Measurements from ENCODE around the gene AQP6. TPM values are rescaled to one million over a fixed set of nuclear protein-coding genes. Genes with fewer than 3 reads are reported as not detected.

AQP6 gene
- total RNA-seq, 1 experiment from 2014 or later = 0.09 TPM

- Mint-ChIP-seq H3K27me3 (ENCODE audit: low read depth) (peaks cover 4% of the 10 kb centered on the region), H3K27ac (peak overlapping the region in 1 of 3 experiments; percentile 51; a peak in 1 of 7 replicates), H3K4me1 (peaks cover 4 to 10% of the 10 kb centered on the region in 2 experiments), H3K9me3 (no peaks in the 10 kb centered on the region), H3K36me3 (ENCODE audit: insufficient read depth in 1 of 3, low read depth in 3 of 3) (no peaks in the 10 kb centered on the region), H3K4me3 (no peak overlapping the region)
- Histone ChIP-seq H3K4me1 (ENCODE audit: insufficient read depth, low read length) (no peaks in the 10 kb centered on the region), H3K27ac (ENCODE audit: insufficient read length, low read depth, low read length) (no peak overlapping the region), H3K23ac (ENCODE audit: insufficient read length, low read depth, low read length) (no peak overlapping the region), H2BK12ac (ENCODE audit: insufficient read length, low read depth, low read length) (no peak overlapping the region), H3K14ac (ENCODE audit: insufficient read depth, low read length) (no peak overlapping the region), H2BK120ac (ENCODE audit: low read depth, low read length, poor library complexity, severe bottlenecking) (no peak overlapping the region), H3K9ac (ENCODE audit: extremely low read depth, insufficient read length, low read length) (no peak overlapping the region), H4K91ac (ENCODE audit: insufficient read length, low read depth, low read length) (no peak overlapping the region), H2BK20ac (ENCODE audit: low read depth, low read length, poor library complexity, severe bottlenecking) (no peak overlapping the region), H3K23me2 (ENCODE audit: insufficient read length, low read depth, low read length, poor library complexity, severe bottlenecking) (no peaks in the 10 kb centered on the region), H3K79me1 (ENCODE audit: insufficient read depth, low read depth, low read length, poor library complexity, severe bottlenecking) (no peaks in the 10 kb centered on the region), H3K27me3 (ENCODE audit: insufficient read depth, low read length) (no peaks in the 10 kb centered on the region), H3K9me3 (ENCODE audit: control insufficient read depth, low read depth, low read length) (no peaks in the 10 kb centered on the region), H2BK5ac (ENCODE audit: insufficient read length, low read length) (no peak overlapping the region), H3K79me2 (ENCODE audit: insufficient read depth, low read length) (no peaks in the 10 kb centered on the region), H3T11ph (ENCODE audit: low read length) (no peak overlapping the region), H3K18ac (ENCODE audit: insufficient read length, low read depth, low read length) (no peak overlapping the region), H4K20me1 (ENCODE audit: control insufficient read depth, insufficient read depth, insufficient read length) (no peaks in the 10 kb centered on the region), H2BK15ac (ENCODE audit: low read depth, low read length) (no peak overlapping the region), H3K56ac (ENCODE audit: insufficient read length, low read depth, low read length) (no peak overlapping the region), H2AK5ac (ENCODE audit: insufficient read length, low read length) (no peak overlapping the region), H3K4me2 (ENCODE audit: insufficient read depth, insufficient read length, low read length) (no peak overlapping the region), H4K5ac (ENCODE audit: insufficient read length, low read depth, low read length) (no peak overlapping the region), H2AFZ (ENCODE audit: low read length) (no peak overlapping the region), H3K4ac (ENCODE audit: low read depth, low read length) (no peak overlapping the region), H4K8ac (replicated peaks; ENCODE audit: insufficient read length, low read depth, low read length) (no peak overlapping the region)
- WGBS (ENCODE audit: extremely low coverage, insufficient read length, low lambda C conversion rate) = no CpG with 5 or more reads among the region's 5 CpGs
- DNase-seq = no peak
- TF ChIP-seq CTCF (conservative IDR thresholded peaks at IDR 0.05) = no peak
These were observed 39.0 kb upstream of the AQP6 start for GRCh38 chr12:49933796-49934195.

Data from H9 (cell line).